GM12878 (cell line): ENCODE data around the gene NUP93. TPM values are rescaled to one million over a fixed set of nuclear protein-coding genes. Genes with fewer than 3 reads are reported as not detected.
A peak's percentile ranks its signal among the peaks of the same experiment; 100 is the strongest.

Experiments
- BHLHE40 ChIP-seq, 2 experiments: fragments of 450-650 bp in 1 of 2; IDR thresholded peaks; 2 replicates each; pipeline ENCODE4 v1.6.1; 2011 to 2017; ENCODE audit warnings: low read depth in 2 of 2, borderline replicate concordance in 1 of 2, improper control_type of control experiment in 1 of 2, low read length in 1 of 2, mild to moderate bottlenecking in 1 of 2
- BMI1 ChIP-seq: fragments of 450-650 bp; IDR thresholded peaks from 2 replicates; pipeline ENCODE4 v1.6.1; 2016; ENCODE audit warnings: mild to moderate bottlenecking, moderate library complexity, borderline replicate concordance
- BRCA1 ChIP-seq: IDR thresholded peaks from 2 replicates; pipeline ENCODE4 v1.6.1; 2011; ENCODE audit warnings: low read depth, low read length, improper control_type of control experiment
- CEBPB ChIP-seq, 2 experiments: fragments of 150-350 bp in 1 of 2; IDR thresholded peaks; 2 replicates each; pipeline ENCODE4 v1.6.1; 2012 to 2014; ENCODE audit warnings: low read depth in 2 of 2, low read length in 2 of 2, borderline replicate concordance in 1 of 2, inconsistent platforms in 1 of 2
- DPF2 ChIP-seq: fragments of 450-650 bp; IDR thresholded peaks from 2 replicates; pipeline ENCODE4 v1.6.1; 2017; ENCODE audit warnings: mild to moderate bottlenecking
- ETV6 ChIP-seq, 2 experiments: fragments of 450-650 bp in 1 of 2; IDR thresholded peaks in 1 of 2; conservative IDR thresholded peaks in 1 of 2; 2 replicates each; pipeline ENCODE4 v1.6.1; 2014; ENCODE audit warnings: antibody characterized with exemption in 1 of 2, borderline replicate concordance in 1 of 2, low read depth in 1 of 2, mild to moderate bottlenecking in 1 of 2, moderate library complexity in 1 of 2
- FOS ChIP-seq: IDR thresholded peaks from 3 replicates; pipeline ENCODE4 v1.6.1; 2011; ENCODE audit warnings: borderline replicate concordance; ENCODE audit not compliant: insufficient read length; ENCODE audit errors: extremely low read depth
- HDGF ChIP-seq: fragments of 450-650 bp; IDR thresholded peaks from 2 replicates; pipeline ENCODE4 v1.6.1; 2016; ENCODE audit warnings: antibody characterized with exemption
- IRF3 ChIP-seq: fragments of 450-650 bp; IDR thresholded peaks from 2 replicates; pipeline ENCODE4 v1.6.1; 2014; ENCODE audit warnings: mild to moderate bottlenecking
- JUND ChIP-seq: IDR thresholded peaks from 2 replicates; pipeline ENCODE4 v1.6.1; 2012; ENCODE audit warnings: low read depth, mild to moderate bottlenecking, low read length, improper control_type of control experiment, moderate library complexity
- LARP7 ChIP-seq: fragments of 450-650 bp; IDR thresholded peaks from 2 replicates; pipeline ENCODE4 v1.6.1; 2017; ENCODE audit warnings: mild to moderate bottlenecking
- MTA2 ChIP-seq: fragments of 450-650 bp; IDR thresholded peaks from 2 replicates; pipeline ENCODE4 v1.6.1; 2016; ENCODE audit warnings: low read depth, mild to moderate bottlenecking, moderate library complexity
- MYC ChIP-seq: IDR thresholded peaks from 2 replicates; pipeline ENCODE4 v1.6.1; 2011; ENCODE audit warnings: mild to moderate bottlenecking, low read length, moderate library complexity, inconsistent platforms; ENCODE audit not compliant: insufficient read depth, insufficient replicate concordance, insufficient read length, severe bottlenecking
- NFYA ChIP-seq: IDR thresholded peaks from 2 replicates; pipeline ENCODE4 v1.6.1; 2011; ENCODE audit warnings: low read depth, mild to moderate bottlenecking, low read length, improper control_type of control experiment, borderline replicate concordance
- NFYB ChIP-seq: IDR thresholded peaks from 2 replicates; pipeline ENCODE4 v1.6.1; 2011; ENCODE audit warnings: low read depth, mild to moderate bottlenecking, low read length, improper control_type of control experiment, moderate library complexity; ENCODE audit not compliant: insufficient read depth
- SIX5 ChIP-seq: IDR thresholded peaks from 2 replicates; pipeline ENCODE4 v1.6.1; 2011; ENCODE audit warnings: mild to moderate bottlenecking, low read depth, low read length, moderate library complexity; ENCODE audit not compliant: severe bottlenecking
- SMAD5 ChIP-seq: IDR thresholded peaks from 2 replicates; pipeline ENCODE4 v1.6.1; 2016; ENCODE audit warnings: antibody characterized with exemption, low read depth
- SPI1 ChIP-seq: IDR thresholded peaks from 2 replicates; pipeline ENCODE4 v1.6.1; 2011; ENCODE audit warnings: low read depth, mild to moderate bottlenecking, low read length, moderate library complexity, borderline replicate concordance; ENCODE audit not compliant: insufficient read depth
- SREBF2 ChIP-seq: IDR thresholded peaks from 2 replicates; pipeline ENCODE4 v1.6.1; 2012; ENCODE audit warnings: mild to moderate bottlenecking, low read length
- STAT3 ChIP-seq: IDR thresholded peaks from 2 replicates; pipeline ENCODE4 v1.6.1; 2011; ENCODE audit warnings: low read depth, low read length, improper control_type of control experiment
- TAF1 ChIP-seq: IDR thresholded peaks from 2 replicates; pipeline ENCODE4 v1.6.1; 2011; ENCODE audit warnings: mild to moderate bottlenecking, low read depth, low read length, borderline replicate concordance
- TARDBP ChIP-seq: IDR thresholded peaks from 2 replicates; pipeline ENCODE4 v1.6.1; 2016; ENCODE audit warnings: borderline replicate concordance
- polyA plus RNA-seq, 11 experiments: library from polyadenylated mRNA; depleted of rRNA in 4 of 11; unstranded in 6 of 11; stranded (reverse) in 5 of 11; fragments of >200 nt; fragmentation: Nextera tagmentation in 4 of 11; fragmentation: Illumina TruSeq in 1 of 11; extraction: Ambion mirVana in 4 of 11; extraction: Trizol in 1 of 11; gene quantifications; 1 replicate in 1 of 11; 2 replicates in 10 of 11; pipeline versions ENCODE4 v1.2.1 to v1.2.3, GENCODE V29; 2011 to 2016; ENCODE audit warnings: inconsistent platforms in 2 of 11, missing spikeins in 2 of 11, low read depth in 1 of 11
- total RNA-seq, 4 experiments: library from RNA; depleted of rRNA in 3 of 4; stranded (reverse); fragments of >200 nt in 3 of 4; fragmentation: Illumina TruSeq in 1 of 4; extraction: Trizol in 1 of 4; gene quantifications; 2 replicates each; pipeline versions ENCODE4 v1.2.1 to v1.2.3, GENCODE V29; 2013 to 2021
- TF ChIP-seq, protein P1 (sequence below): fragments of 150-350 bp; IDR thresholded peaks from 2 replicates; pipeline ENCODE4 v1.6.1; 2016; ENCODE audit warnings: low read depth, low read length
- TF ChIP-seq, protein P2 (sequence below): fragments of 450-650 bp; IDR thresholded peaks from 2 replicates; pipeline ENCODE4 v1.6.1; 2017; ENCODE audit warnings: borderline replicate concordance

The NUP93 gene
- total and polyA plus RNA-seq, 10 of the 15 experiments (the other 5 are each of a cell fraction or from before 2014, with no cell fraction given) = 82.2 to 175 (median 101) TPM

- no peak for TF ChIP-seq NFYB
- no peak for TF ChIP-seq JUND
- no peak for TF ChIP-seq LARP7
- TF ChIP-seq BMI1 = no peak
- no peak for TF ChIP-seq CEBPB (IDR thresholded peaks at IDR 0.05; ENCODE audit: borderline replicate concordance in 1 of 2, low read depth in 2 of 2, low read length in 2 of 2)
- TF ChIP-seq IRF3 = no peak
- no peak for TF ChIP-seq STAT3
- no peak for TF ChIP-seq SMAD5
- no peak for TF ChIP-seq TARDBP
- peak in 1 of 2 experiments; percentile 46; a peak in 1 of 4 replicates for TF ChIP-seq BHLHE40 (IDR thresholded peaks at IDR 0.05; ENCODE audit: borderline replicate concordance in 1 of 2, low read depth in 2 of 2, low read length in 1 of 2)
- no peak for TF ChIP-seq HDGF
- no peak for TF ChIP-seq TAF1
- no peak for TF ChIP-seq FOS
- TF ChIP-seq SREBF2 = no peak
- TF ChIP-seq SIX5 = no peak
- TF ChIP-seq ETV6 (conservative IDR thresholded peaks at IDR 0.05 in 1 of 2, IDR thresholded peaks at IDR 0.05 in 1 of 2; ENCODE audit: borderline replicate concordance in 1 of 2, low read depth in 1 of 2) = peak in 1 of 2 experiments; percentile 58; a peak in 2 of 4 replicates
- peak; percentile 66; the same call in 1 of the 2 replicates for TF ChIP-seq MTA2
- TF ChIP-seq, protein P1, sequence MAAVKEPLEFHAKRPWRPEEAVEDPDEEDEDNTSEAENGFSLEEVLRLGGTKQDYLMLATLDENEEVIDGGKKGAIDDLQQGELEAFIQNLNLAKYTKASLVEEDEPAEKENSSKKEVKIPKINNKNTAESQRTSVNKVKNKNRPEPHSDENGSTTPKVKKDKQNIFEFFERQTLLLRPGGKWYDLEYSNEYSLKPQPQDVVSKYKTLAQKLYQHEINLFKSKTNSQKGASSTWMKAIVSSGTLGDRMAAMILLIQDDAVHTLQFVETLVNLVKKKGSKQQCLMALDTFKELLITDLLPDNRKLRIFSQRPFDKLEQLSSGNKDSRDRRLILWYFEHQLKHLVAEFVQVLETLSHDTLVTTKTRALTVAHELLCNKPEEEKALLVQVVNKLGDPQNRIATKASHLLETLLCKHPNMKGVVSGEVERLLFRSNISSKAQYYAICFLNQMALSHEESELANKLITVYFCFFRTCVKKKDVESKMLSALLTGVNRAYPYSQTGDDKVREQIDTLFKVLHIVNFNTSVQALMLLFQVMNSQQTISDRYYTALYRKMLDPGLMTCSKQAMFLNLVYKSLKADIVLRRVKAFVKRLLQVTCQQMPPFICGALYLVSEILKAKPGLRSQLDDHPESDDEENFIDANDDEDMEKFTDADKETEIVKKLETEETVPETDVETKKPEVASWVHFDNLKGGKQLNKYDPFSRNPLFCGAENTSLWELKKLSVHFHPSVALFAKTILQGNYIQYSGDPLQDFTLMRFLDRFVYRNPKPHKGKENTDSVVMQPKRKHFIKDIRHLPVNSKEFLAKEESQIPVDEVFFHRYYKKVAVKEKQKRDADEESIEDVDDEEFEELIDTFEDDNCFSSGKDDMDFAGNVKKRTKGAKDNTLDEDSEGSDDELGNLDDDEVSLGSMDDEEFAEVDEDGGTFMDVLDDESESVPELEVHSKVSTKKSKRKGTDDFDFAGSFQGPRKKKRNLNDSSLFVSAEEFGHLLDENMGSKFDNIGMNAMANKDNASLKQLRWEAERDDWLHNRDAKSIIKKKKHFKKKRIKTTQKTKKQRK = no peak
- TF ChIP-seq, protein P2, sequence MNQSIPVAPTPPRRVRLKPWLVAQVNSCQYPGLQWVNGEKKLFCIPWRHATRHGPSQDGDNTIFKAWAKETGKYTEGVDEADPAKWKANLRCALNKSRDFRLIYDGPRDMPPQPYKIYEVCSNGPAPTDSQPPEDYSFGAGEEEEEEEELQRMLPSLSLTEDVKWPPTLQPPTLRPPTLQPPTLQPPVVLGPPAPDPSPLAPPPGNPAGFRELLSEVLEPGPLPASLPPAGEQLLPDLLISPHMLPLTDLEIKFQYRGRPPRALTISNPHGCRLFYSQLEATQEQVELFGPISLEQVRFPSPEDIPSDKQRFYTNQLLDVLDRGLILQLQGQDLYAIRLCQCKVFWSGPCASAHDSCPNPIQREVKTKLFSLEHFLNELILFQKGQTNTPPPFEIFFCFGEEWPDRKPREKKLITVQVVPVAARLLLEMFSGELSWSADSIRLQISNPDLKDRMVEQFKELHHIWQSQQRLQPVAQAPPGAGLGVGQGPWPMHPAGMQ = no peak
- TF ChIP-seq NFYA = no peak
- TF ChIP-seq MYC = no peak
- peak; percentile 93 for TF ChIP-seq DPF2
- no peak for TF ChIP-seq BRCA1
- TF ChIP-seq SPI1 = peak; percentile 98
Measured at GRCh38 chr16:56888806-56889205, 158.9 kb downstream of the NUP93 start (continued).
